Measurements from ENCODE around the gene B4GALT6. TPM values are rescaled to one million over a fixed set of nuclear protein-coding genes. Genes with fewer than 3 reads are reported as not detected.

The B4GALT6 gene
- total and polyA plus RNA-seq, 2 of the 13 experiments (the other 11 are each of a cell fraction or from before 2014, with no cell fraction given), result 1.9 to 3.3 TPM

- no peak overlapping the region for H3K4me2 ChIP-seq (ENCODE audit: low read depth, low read length)
- no peaks in the 10 kb centered on the region for H3K79me2 ChIP-seq (ENCODE audit: insufficient read depth, low read length)
- no peak overlapping the region for H2AFZ ChIP-seq (ENCODE audit: low read length)
- H3K36me3 ChIP-seq (replicated peaks in 1 of 2; ENCODE audit: control insufficient read depth in 1 of 2, insufficient read depth in 2 of 2, low read length in 2 of 2), result no peaks in the 10 kb centered on the region
- intact Hi-C loops (cut with micrococcal nuclease; ENCODE audit: unreplicated experiment), result no loop called here
- H3K9me3 ChIP-seq (ENCODE audit: low read length), result peaks cover 6% of the 10 kb centered on the region; the same call in 1 of the 2 replicates
- no peak for ATAC-seq
- no peak for FAIRE-seq
- H3K27ac ChIP-seq (ENCODE audit: extremely low read length, insufficient read depth, low read length), result no peak overlapping the region
- H3K4me1 ChIP-seq (ENCODE audit: insufficient read depth, low read length), result no peaks in the 10 kb centered on the region; the same call in 1 of the 2 replicates
- TF ChIP-seq ZNF879 (CRISPR knock-in tag; IDR thresholded peaks at IDR 0.05), result no peak
- no peak for TF ChIP-seq ZNF607 (CRISPR knock-in tag; IDR thresholded peaks at IDR 0.05; ENCODE audit: borderline replicate concordance)
- TF ChIP-seq CERS6 (CRISPR knock-in tag; IDR thresholded peaks at IDR 0.05), result no peak
- TF ChIP-seq BRF2 (CRISPR knock-in tag; IDR thresholded peaks at IDR 0.05), result no peak
- no peak for TF ChIP-seq HMG20A (CRISPR knock-in tag; IDR thresholded peaks at IDR 0.05; ENCODE audit: borderline replicate concordance)
- TF ChIP-seq PAWR (CRISPR knock-in tag; IDR thresholded peaks at IDR 0.05; ENCODE audit: borderline replicate concordance), result no peak
- TF ChIP-seq ZNF205 (CRISPR knock-in tag; IDR thresholded peaks at IDR 0.05), result no peak
- TF ChIP-seq ZBTB7B (CRISPR knock-in tag; IDR thresholded peaks at IDR 0.05), result no peak
- no peak for TF ChIP-seq ZNF333 (CRISPR knock-in tag; IDR thresholded peaks at IDR 0.05; ENCODE audit: borderline replicate concordance)
- no peak for TF ChIP-seq HINFP (CRISPR knock-in tag; IDR thresholded peaks at IDR 0.05; ENCODE audit: low read depth)
- CTCF ChIA-PET (ENCODE audit: low intra/inter-chr PET ratio, low total read pairs), result no interaction called here
- H3K27me3 ChIP-seq (ENCODE audit: control insufficient read depth in 1 of 2, insufficient read depth in 2 of 2, low read length in 2 of 2), result no peaks in the 10 kb centered on the region; a peak in 1 of 5 replicates
- in situ Hi-C loops (cut with HindIII; ENCODE audit: extremely low pct_ligation_motif_present, low pct_unique_long_range_greater_than_20kb), result no loop called here
- POLR2A ChIA-PET, result no interaction called here
- no TSS peak for BruUV-seq (replicated peaks)
- DNase-seq (ENCODE audit: low spot score), result no peak
- no peaks in the 10 kb centered on the region for H4K20me1 ChIP-seq (ENCODE audit: insufficient read depth, low read length)
- no peak overlapping the region for H3K9ac ChIP-seq (ENCODE audit: insufficient read depth, low read depth, low read length)
- WGBS (ENCODE audit: low lambda C conversion rate), result 42% methylated on average over 2 of the region's 2 CpGs
- no peak overlapping the region for H3K4me3 ChIP-seq (replicated peaks in 1 of 3; ENCODE audit: insufficient read depth in 1 of 3, low read depth in 2 of 3, low read length in 3 of 3)
These were observed 9.9 kb upstream of the B4GALT6 start for GRCh38 chr18:31694297-31694696.

Data from HepG2 (cell line).